DND-41 (cell line): ENCODE measurements around the gene IL17RD.

Source experiments
- CTCF ChIP-seq: IDR thresholded peaks from 2 replicates; pipeline ENCODE4 v1.5.1; 2012; ENCODE audit warnings: borderline replicate concordance, low read length, moderate library complexity, mild to moderate bottlenecking; ENCODE audit not compliant: poor library complexity, severe bottlenecking; ENCODE audit errors: extremely low read depth
- EZH2 ChIP-seq: IDR thresholded peaks from 3 replicates; pipeline ENCODE4 v1.6.1; 2012; ENCODE audit warnings: borderline replicate concordance, low read depth, mild to moderate bottlenecking, moderate library complexity, low read length, inconsistent platforms; ENCODE audit not compliant: severe bottlenecking

- TF ChIP-seq EZH2 (no peak), CTCF (no peak)
Measured at GRCh38 chr3:57110798-57111197, 54.4 kb downstream of the IL17RD start.
